Fibroblast of skin of left biceps (primary cell): ENCODE results near the gene ZNF25.
"Not testable (repeated sequence)": the region's sequence is repeated elsewhere in the genome, so short reads cannot be mapped to it uniquely, and the experiment has no call there.

Experiments
- DNase-seq, 2 experiments: peaks; one replicate each; pipeline ENCODE4 v3.0.0-alpha.2; 2013; ENCODE audit warnings: low read depth in 2 of 2

ZNF25 gene

GRCh38 chr10:37947526-37947925, 28.9 kb downstream of the ZNF25 start:
- no peak for DNase-seq

- no peak for DNase-seq
These were observed 38.6 kb downstream of the ZNF25 start for GRCh38 chr10:37937864-37938263.

- no peak for DNase-seq
These were observed 41.7 kb downstream of the ZNF25 start for GRCh38 chr10:37934791-37935190.

GRCh38 chr10:37930423-37930822, 46.0 kb downstream of the ZNF25 start:
- DNase-seq: no peak

- not testable (repeated sequence) for DNase-seq
These were observed 68.3 kb downstream of the ZNF25 start for GRCh38 chr10:37908165-37908564.

DNA sequence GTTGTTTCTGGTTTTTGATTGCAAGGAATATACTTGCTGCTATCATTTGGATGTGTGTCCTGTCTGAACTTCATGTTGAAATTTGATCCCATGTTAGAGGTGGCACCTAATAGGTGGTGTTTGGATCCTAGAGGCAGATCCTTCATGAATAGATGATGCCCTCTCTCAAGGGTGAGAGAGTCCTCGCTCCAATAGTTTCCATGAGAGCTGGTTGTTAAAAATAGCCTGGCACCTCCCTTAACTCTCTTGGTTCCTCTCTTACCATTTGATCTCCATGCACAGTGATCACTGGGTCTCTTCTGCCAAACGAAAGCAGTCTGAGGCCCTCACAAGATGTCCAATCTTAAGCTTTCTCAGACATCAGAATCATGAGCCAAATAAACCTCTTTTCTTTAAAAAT, 70.1 kb downstream of the ZNF25 start:
- DNase-seq: no peak
